Left ventricle myocardium inferior (tissue), 1 donor: Measurements from ENCODE around the gene CTSE. TPM values are rescaled to one million over a fixed set of nuclear protein-coding genes. Genes with fewer than 3 reads are reported as not detected.

Experiments used
- DNase-seq: peaks from one replicate; pipeline ENCODE4 v3.0.0-alpha.2; 2020
- H3K27ac ChIP-seq: fragments of 200-600 bp; replicated peaks from 2 replicates; pipeline ENCODE4 v1.8.0; 2021
- H3K27me3 ChIP-seq: fragments of 200-600 bp; 2 replicates; pipeline ENCODE4 v1.8.0; 2021; ENCODE audit warnings: low read depth
- H3K36me3 ChIP-seq: fragments of 200-600 bp; 2 replicates; pipeline ENCODE4 v1.8.0; 2021
- H3K4me1 ChIP-seq: fragments of 200-600 bp; 2 replicates; pipeline ENCODE4 v1.8.0; 2021
- H3K4me3 ChIP-seq: fragments of 200-600 bp; 2 replicates; pipeline ENCODE4 v1.8.0; 2021; ENCODE audit warnings: mild to moderate bottlenecking, moderate library complexity
- H3K9me3 ChIP-seq: fragments of 200-600 bp; replicated peaks from 2 replicates; pipeline ENCODE4 v1.8.0; 2021
- CTCF ChIP-seq: fragments of 200-600 bp; IDR thresholded peaks from 2 replicates; pipeline ENCODE4 v1.8.0; 2021; ENCODE audit warnings: antibody characterized with exemption, mild to moderate bottlenecking, borderline replicate concordance
- intact Hi-C: fragments of 100-400 bp; cut with micrococcal nuclease; formaldehyde crosslinking; loops from one replicate; pipeline ENCODE4 v1.11.0; 2022
- total RNA-seq: library from RNA; stranded (reverse); fragmentation: NEBNext Ultra II Directional; extraction: Animal tissue kit (Norgen Biotek cat#: 25700); gene quantifications from one replicate; pipeline ENCODE4 v1.2.1, GENCODE V29; 2021
- donor health status: DM: no; HTN: yes; CAD: no; lungs with severe emphysema.

Gene CTSE
- total RNA-seq, 1 donor from 2014 or later = not detected

- TF ChIP-seq CTCF = no peak
- Histone ChIP-seq H3K4me1 (no peaks in the 10 kb centered on the region), H3K36me3 (no peaks in the 10 kb centered on the region), H3K4me3 (no peak overlapping the region), H3K9me3 (no peaks in the 10 kb centered on the region), H3K27ac (no peak overlapping the region), H3K27me3 (no peaks in the 10 kb centered on the region)
- intact Hi-C loops = no loop called here
- no peak for DNase-seq
These were observed 10.5 kb downstream of the CTSE start for GRCh38 chr1:206013026-206013795.

GRCh38 chr1:206012086-206012859 is 11.4 kb downstream of the CTSE start:
- Histone ChIP-seq H3K4me3 (no peak overlapping the region), H3K27ac (no peak overlapping the region), H3K4me1 (no peaks in the 10 kb centered on the region), H3K36me3 (no peaks in the 10 kb centered on the region), H3K27me3 (no peaks in the 10 kb centered on the region), H3K9me3 (no peaks in the 10 kb centered on the region)
- intact Hi-C loops = no loop called here
- DNase-seq = peak; percentile 68
- TF ChIP-seq CTCF = no peak

- no peaks in the 10 kb centered on the region for H3K27me3 ChIP-seq
- no peak for DNase-seq
- TF ChIP-seq CTCF = no peak
- H3K27ac ChIP-seq = no peak overlapping the region
- H3K9me3 ChIP-seq = no peaks in the 10 kb centered on the region
- intact Hi-C loops = no loop called here
- no peaks in the 10 kb centered on the region for H3K36me3 ChIP-seq
- H3K4me3 ChIP-seq = no peak overlapping the region
- H3K4me1 ChIP-seq = no peaks in the 10 kb centered on the region
These were observed 12.6 kb downstream of the CTSE start for GRCh38 chr1:206011057-206011456.

- no peak for DNase-seq
- Histone ChIP-seq H3K36me3 (no peaks in the 10 kb centered on the region), H3K9me3 (no peaks in the 10 kb centered on the region), H3K27me3 (no peaks in the 10 kb centered on the region), H3K27ac (no peak overlapping the region), H3K4me1 (peaks cover 2% of the 10 kb centered on the region), H3K4me3 (no peak overlapping the region)
- intact Hi-C loops = no loop called here
- no peak for TF ChIP-seq CTCF
These were observed 13.6 kb downstream of the CTSE start for GRCh38 chr1:206010060-206010459.

- TF ChIP-seq CTCF = no peak
- H3K27me3 ChIP-seq = no peaks in the 10 kb centered on the region
- no peaks in the 10 kb centered on the region for H3K9me3 ChIP-seq
- H3K4me3 ChIP-seq = no peak overlapping the region
- no peaks in the 10 kb centered on the region for H3K36me3 ChIP-seq
- DNase-seq = no peak
- intact Hi-C loops = no loop called here
- H3K27ac ChIP-seq = no peak overlapping the region
- peaks cover 28% of the 10 kb centered on the region for H3K4me1 ChIP-seq
These were observed 16.7 kb downstream of the CTSE start for GRCh38 chr1:206006946-206007345.
